ENCODE measurements around the gene MCAT. TPM values are rescaled to one million over a fixed set of nuclear protein-coding genes. Genes with fewer than 3 reads are reported as not detected.

The MCAT gene, protein sequence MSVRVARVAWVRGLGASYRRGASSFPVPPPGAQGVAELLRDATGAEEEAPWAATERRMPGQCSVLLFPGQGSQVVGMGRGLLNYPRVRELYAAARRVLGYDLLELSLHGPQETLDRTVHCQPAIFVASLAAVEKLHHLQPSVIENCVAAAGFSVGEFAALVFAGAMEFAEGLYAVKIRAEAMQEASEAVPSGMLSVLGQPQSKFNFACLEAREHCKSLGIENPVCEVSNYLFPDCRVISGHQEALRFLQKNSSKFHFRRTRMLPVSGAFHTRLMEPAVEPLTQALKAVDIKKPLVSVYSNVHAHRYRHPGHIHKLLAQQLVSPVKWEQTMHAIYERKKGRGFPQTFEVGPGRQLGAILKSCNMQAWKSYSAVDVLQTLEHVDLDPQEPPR
- 9.9 and 12.7 TPM in 2 replicates for total RNA-seq

DNA sequence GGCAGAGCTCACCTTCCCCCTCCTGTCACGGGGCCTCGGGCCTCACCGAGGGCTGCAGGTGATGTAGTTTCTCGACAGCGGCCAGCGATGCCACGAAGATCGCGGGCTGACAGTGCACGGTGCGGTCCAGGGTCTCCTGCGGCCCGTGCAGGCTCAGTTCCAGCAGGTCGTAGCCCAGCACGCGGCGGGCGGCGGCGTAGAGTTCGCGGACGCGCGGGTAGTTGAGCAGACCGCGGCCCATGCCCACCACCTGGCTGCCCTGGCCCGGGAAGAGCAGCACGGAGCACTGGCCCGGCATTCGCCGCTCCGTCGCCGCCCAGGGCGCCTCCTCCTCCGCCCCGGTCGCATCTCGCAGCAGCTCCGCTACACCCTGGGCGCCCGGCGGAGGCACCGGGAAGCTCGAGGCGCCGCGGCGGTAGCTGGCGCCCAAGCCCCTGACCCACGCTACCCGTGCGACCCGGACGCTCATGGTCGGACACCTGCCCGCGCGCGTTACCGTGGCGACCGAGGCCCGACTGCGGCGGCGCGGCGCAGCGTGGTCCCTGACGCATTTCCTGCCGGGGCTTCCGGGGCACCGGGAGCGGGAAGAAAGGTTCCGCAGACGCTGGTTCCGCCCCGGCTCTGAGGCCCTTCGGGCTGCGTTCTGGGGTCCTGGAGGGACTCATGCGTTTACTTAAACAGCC is at the start of gene MCAT:
Gene MCAT, minus strand, starts transcription at position 519 of the 683 bp plus-strand sequence. Its CDS starts 50 bp downstream, at position 469.

GRCh38 chr22:43186272-43187170 is 43.3 kb upstream of the MCAT start, which contains the start of gene TTLL12:
Gene TTLL12 (minus strand): TSS chr22:43187134. CDS start chr22:43187069, 65 bp downstream.

DNA sequence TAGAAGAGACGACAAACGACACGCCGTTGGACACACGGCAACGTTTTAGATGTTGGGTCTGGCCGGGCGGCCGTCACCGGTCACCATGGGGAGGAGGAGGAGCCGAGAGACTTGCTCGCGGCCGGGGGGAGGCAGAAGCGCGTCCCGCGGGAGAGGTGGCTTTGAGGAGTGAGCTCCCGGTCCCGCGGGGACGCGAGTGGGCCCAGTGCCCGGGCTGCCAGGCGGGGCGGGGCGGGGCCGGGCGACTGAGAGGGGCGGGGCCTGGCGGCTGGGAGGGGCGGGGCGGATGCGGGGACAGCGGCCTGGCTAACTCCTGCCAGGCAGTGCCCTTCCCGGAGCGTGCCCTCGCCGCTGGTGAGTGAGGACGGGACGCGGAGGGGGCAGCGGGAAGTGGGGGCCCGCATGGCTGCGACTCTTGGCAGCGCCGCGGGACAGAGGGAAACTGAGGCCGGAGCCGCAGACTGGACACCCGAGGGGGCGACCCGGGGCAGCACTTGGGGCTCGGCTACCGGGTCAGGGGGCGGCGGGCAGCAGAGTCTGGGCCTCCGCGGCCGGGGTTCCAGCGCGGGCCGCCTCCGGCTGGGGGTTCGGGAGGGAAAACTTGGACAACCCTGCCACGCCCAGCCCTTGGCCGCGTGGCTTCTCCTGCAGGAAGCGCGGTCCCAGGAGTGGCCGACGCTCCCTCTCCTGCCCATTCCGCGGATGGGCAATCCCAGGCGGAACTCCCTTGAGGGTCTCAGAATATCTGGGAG is 8.2 kb upstream of the MCAT start, which contains the start of gene TSPO:
Gene TSPO, plus strand, starts transcription at position 309 of the 752 bp plus-strand sequence. CDS start 7,680 bp downstream, outside the sequence.

GRCh38 chr22:43110444-43110926 is 32.7 kb downstream of the MCAT start, which contains the start of gene BIK:
Gene BIK (plus strand): TSS chr22:43110750. CDS start chr22:43124023, 13,273 bp downstream.

GRCh38 chr22:43088984-43089717 is 54.0 kb downstream of the MCAT start, which contains the start of gene TTLL1:
Gene TTLL1 (minus strand): TSS chr22:43089391. CDS start chr22:43075586, 13,805 bp downstream.

Other genes starting within 250 kb of the MCAT start
- 47.9 and 58.9 TPM in 2 replicates for gene PACSIN2, start 128.2 kb downstream of the MCAT start, total RNA-seq
- gene TTLL1, start 54.0 kb downstream of the MCAT start, total RNA-seq = 9.8 and 16.6 TPM in 2 replicates
- under 0.01 TPM in 1 of 2 replicates, not detected in the other for gene BIK, start 32.6 kb downstream of the MCAT start, total RNA-seq
- 234 and 311 TPM in 2 replicates for gene TSPO, start 8.2 kb upstream of the MCAT start, total RNA-seq
- 29.0 and 51.4 TPM in 2 replicates for gene TTLL12, start 43.7 kb upstream of the MCAT start, total RNA-seq
- gene SCUBE1, start 200.0 kb upstream of the MCAT start, total RNA-seq = under 0.01 TPM in 1 of 2 replicates, not detected in the other

Measured in regular cardiac myocyte (primary cell).